Measurements from ENCODE around the gene CNPY1.

CNPY1 gene

GRCh38 chr7:155560196-155560885 lies 14.0 kb upstream of the CNPY1 start:
- Histone ChIP-seq H3K36me3 (ENCODE audit: insufficient read depth, low read length) (no peaks in the 10 kb centered on the region), H3K9me3 (ENCODE audit: low read length) (peaks cover 4% of the 10 kb centered on the region), H2AFZ (ENCODE audit: low read depth, low read length) (no peak overlapping the region), H3K27me3 (ENCODE audit: insufficient read depth, low read length) (no peaks in the 10 kb centered on the region), H3K4me3 (ENCODE audit: low read length) (no peak overlapping the region), H3K4me1 (ENCODE audit: insufficient read depth, low read length) (peaks cover 6% of the 10 kb centered on the region)

DNA sequence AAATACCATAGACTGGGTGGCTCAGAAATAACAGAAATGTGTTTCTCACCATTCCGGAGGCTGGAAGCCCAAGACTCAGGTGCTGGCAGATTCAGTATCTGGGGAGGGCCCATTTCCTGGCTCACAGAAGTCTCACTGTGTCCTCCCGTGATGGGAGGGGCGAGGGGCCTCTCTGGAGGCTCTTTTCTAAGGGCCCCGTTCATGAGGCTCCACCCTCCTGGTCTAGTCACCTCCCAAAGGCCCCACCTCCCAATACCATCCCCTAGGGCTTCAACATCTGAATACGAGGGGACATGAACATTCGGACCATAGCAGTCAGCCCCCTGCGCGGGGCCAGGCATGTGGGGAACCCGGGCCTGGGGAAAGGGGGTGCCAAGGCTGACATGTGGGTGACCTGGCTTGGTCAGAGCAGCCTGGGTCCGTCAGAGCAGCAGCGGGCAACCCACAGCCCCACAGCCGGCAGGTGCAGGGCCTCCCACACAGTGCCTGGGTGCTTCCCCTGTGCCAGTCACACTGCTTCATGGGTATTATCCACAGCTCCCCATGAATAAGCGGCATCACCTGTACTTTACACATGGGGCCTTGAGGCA lies 13.3 kb upstream of the CNPY1 start:
- Histone ChIP-seq H3K4me1 (ENCODE audit: insufficient read depth, low read length) (peaks cover 6% of the 10 kb centered on the region), H3K36me3 (ENCODE audit: insufficient read depth, low read length) (no peaks in the 10 kb centered on the region), H3K27me3 (ENCODE audit: insufficient read depth, low read length) (no peaks in the 10 kb centered on the region), H2AFZ (ENCODE audit: low read depth, low read length) (no peak overlapping the region), H3K9me3 (ENCODE audit: low read length) (peaks cover 3% of the 10 kb centered on the region), H3K4me3 (ENCODE audit: low read length) (no peak overlapping the region)

- no peaks in the 10 kb centered on the region for H3K27me3 ChIP-seq (ENCODE audit: insufficient read depth, low read length)
- no peak overlapping the region for H2AFZ ChIP-seq (ENCODE audit: low read depth, low read length)
- no peaks in the 10 kb centered on the region for H3K36me3 ChIP-seq (ENCODE audit: insufficient read depth, low read length)
- no peak overlapping the region for H3K4me3 ChIP-seq (ENCODE audit: low read length)
- H3K9me3 ChIP-seq (ENCODE audit: low read length) = peaks cover 3% of the 10 kb centered on the region
- peaks cover 6% of the 10 kb centered on the region for H3K4me1 ChIP-seq (ENCODE audit: insufficient read depth, low read length)
Observed at GRCh38 chr7:155558961-155559360, 12.6 kb upstream of the CNPY1 start.

GRCh38 chr7:155558351-155558750 lies 12.0 kb upstream of the CNPY1 start:
- H3K36me3 ChIP-seq (ENCODE audit: insufficient read depth, low read length) = no peaks in the 10 kb centered on the region
- H2AFZ ChIP-seq (ENCODE audit: low read depth, low read length) = no peak overlapping the region
- peaks cover 6% of the 10 kb centered on the region for H3K4me1 ChIP-seq (ENCODE audit: insufficient read depth, low read length)
- H3K27me3 ChIP-seq (ENCODE audit: insufficient read depth, low read length) = no peaks in the 10 kb centered on the region
- no peak overlapping the region for H3K4me3 ChIP-seq (ENCODE audit: low read length)
- peaks cover 3% of the 10 kb centered on the region for H3K9me3 ChIP-seq (ENCODE audit: low read length)

DNA sequence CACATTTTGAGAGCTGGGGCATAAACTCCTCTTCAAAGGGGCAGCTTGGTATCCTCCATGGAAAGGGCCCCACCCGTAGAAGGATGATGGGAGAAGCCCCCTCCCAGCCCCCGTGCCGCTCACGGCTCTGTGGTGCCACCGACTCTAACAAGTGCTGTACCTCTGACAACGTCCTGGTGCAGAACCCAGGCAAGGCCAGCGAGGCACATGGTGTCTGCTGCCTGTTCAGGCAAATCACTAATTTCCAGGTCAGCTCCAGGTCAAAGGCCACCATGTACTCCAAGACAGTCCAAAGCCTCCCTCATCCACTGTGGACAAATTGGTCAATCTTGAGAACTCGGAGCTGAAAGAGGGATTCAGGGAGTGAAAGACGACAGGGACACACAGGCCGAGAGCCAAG lies 11.4 kb upstream of the CNPY1 start:
- Histone ChIP-seq H3K4me3 (ENCODE audit: low read length) (no peak overlapping the region), H3K9me3 (ENCODE audit: low read length) (peaks cover 3% of the 10 kb centered on the region), H3K4me1 (ENCODE audit: insufficient read depth, low read length) (peaks cover 6% of the 10 kb centered on the region), H3K27me3 (ENCODE audit: insufficient read depth, low read length) (no peaks in the 10 kb centered on the region), H2AFZ (ENCODE audit: low read depth, low read length) (no peak overlapping the region), H3K36me3 (ENCODE audit: insufficient read depth, low read length) (no peaks in the 10 kb centered on the region)

DNA sequence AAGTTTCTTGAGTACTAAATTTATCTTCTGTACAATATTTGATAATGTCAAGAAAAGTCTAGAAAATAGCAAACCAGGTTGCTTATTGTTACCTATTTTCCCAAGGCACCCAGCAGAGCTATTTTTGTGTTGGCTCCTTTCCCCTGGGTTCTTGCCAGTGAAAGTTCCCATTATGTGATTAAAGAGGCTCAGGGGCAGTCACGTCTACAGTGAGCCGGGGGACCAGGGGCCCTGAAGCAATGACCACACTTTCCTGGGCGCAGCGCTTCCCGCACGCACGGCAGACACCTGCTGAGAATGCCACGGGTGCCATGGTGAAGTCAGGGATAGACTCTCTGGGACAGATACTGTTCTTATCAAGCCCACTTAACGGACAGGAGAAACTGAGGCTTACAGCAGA lies 10.4 kb upstream of the CNPY1 start:
- Histone ChIP-seq H3K4me1 (ENCODE audit: insufficient read depth, low read length) (peaks cover 6% of the 10 kb centered on the region), H3K9me3 (ENCODE audit: low read length) (peaks cover 3% of the 10 kb centered on the region), H2AFZ (ENCODE audit: low read depth, low read length) (no peak overlapping the region), H3K36me3 (ENCODE audit: insufficient read depth, low read length) (no peaks in the 10 kb centered on the region), H3K27me3 (ENCODE audit: insufficient read depth, low read length) (no peaks in the 10 kb centered on the region), H3K4me3 (ENCODE audit: low read length) (no peak overlapping the region)

DNA sequence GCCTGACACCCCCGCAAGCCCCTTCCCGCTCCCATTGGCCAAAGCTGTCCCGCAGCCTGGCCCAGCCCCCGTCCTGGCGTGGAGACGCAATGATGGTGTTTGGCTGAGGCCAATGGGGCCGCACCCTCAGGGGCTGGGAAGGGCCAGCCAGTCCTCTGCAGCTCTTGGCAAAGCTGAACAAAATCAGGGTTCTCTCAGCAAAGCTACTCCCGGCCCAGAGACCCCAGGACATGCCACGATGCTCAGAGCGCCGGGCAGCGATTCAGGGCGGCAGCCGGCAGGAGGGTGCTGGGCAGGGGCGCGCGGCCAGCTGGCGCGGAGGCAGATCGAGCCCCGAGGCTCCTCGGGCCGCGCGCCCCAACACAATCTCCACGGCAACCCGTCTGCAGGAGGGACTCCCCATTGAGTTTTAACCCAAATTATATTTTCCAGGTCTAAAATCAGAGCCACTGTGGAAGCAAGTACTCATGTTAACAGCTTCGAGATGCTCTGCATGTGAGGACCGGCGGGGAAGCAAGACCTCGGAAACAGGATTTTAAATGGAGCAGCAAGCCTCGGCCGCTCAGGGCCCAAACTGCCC lies 8.8 kb upstream of the CNPY1 start:
- Histone ChIP-seq H3K4me3 (ENCODE audit: low read length) (no peak overlapping the region), H3K9me3 (ENCODE audit: low read length) (peaks cover 3% of the 10 kb centered on the region), H3K36me3 (ENCODE audit: insufficient read depth, low read length) (no peaks in the 10 kb centered on the region), H3K4me1 (ENCODE audit: insufficient read depth, low read length) (no peaks in the 10 kb centered on the region), H2AFZ (ENCODE audit: low read depth, low read length) (no peak overlapping the region), H3K27me3 (ENCODE audit: insufficient read depth, low read length) (no peaks in the 10 kb centered on the region)

DNA sequence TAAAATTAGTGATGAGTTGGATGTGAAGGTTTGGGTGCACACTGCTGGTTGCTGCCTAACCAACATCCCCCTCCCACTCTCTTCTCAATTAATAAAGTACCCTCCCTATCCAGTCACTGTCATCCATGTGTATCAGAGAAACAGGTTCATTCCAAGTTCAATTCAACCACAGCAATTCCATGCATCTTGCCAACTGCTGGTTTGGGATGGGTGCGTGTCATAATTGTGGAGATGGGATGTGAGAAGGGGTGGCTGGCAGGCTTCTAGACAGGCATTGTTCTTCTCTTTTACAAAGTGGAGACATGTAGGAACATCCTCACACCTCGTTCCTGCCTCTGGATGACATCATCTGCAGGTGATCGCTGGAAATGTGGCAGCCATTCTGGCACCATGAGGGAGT lies 7.5 kb upstream of the CNPY1 start:
- H3K27me3 ChIP-seq (ENCODE audit: insufficient read depth, low read length) = no peaks in the 10 kb centered on the region
- no peak overlapping the region for H3K4me3 ChIP-seq (ENCODE audit: low read length)
- no peaks in the 10 kb centered on the region for H3K36me3 ChIP-seq (ENCODE audit: insufficient read depth, low read length)
- H2AFZ ChIP-seq (ENCODE audit: low read depth, low read length) = no peak overlapping the region
- H3K9me3 ChIP-seq (ENCODE audit: low read length) = peaks cover 3% of the 10 kb centered on the region
- H3K4me1 ChIP-seq (ENCODE audit: insufficient read depth, low read length) = no peaks in the 10 kb centered on the region

- no peak overlapping the region for H2AFZ ChIP-seq (ENCODE audit: low read depth, low read length)
- no peaks in the 10 kb centered on the region for H3K4me1 ChIP-seq (ENCODE audit: insufficient read depth, low read length)
- H3K27me3 ChIP-seq (ENCODE audit: insufficient read depth, low read length) = no peaks in the 10 kb centered on the region
- H3K4me3 ChIP-seq (ENCODE audit: low read length) = no peak overlapping the region
- no peaks in the 10 kb centered on the region for H3K9me3 ChIP-seq (ENCODE audit: low read length)
- no peaks in the 10 kb centered on the region for H3K36me3 ChIP-seq (ENCODE audit: insufficient read depth, low read length)
Observed at GRCh38 chr7:155551785-155552611, 5.6 kb upstream of the CNPY1 start.

- Histone ChIP-seq H3K4me3 (ENCODE audit: low read length) (no peak overlapping the region), H2AFZ (ENCODE audit: low read depth, low read length) (no peak overlapping the region), H3K27me3 (ENCODE audit: insufficient read depth, low read length) (no peaks in the 10 kb centered on the region), H3K9me3 (ENCODE audit: low read length) (no peaks in the 10 kb centered on the region), H3K4me1 (ENCODE audit: insufficient read depth, low read length) (no peaks in the 10 kb centered on the region), H3K36me3 (ENCODE audit: insufficient read depth, low read length) (no peaks in the 10 kb centered on the region)
Observed at GRCh38 chr7:155550916-155551315, 4.6 kb upstream of the CNPY1 start.

DNA sequence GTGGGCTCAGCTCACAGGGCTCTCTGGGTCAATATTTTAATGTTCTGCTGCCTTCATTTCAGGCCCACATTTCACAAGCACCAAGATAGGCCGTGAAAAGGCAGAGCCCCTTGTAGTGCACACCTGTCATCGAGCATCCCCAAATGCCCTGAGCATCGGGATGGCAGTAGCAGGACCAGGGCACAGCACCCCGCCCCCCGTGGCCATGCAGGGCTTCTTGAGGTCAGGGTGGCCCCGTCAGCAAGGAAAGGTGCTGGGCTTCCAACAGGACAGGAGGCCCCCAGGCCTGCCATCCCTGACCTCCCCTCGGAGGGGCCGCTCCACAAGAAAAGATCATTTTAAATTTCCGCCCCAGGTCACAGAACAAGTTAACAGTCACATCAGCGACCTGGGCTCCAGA lies 2.9 kb upstream of the CNPY1 start:
- no peaks in the 10 kb centered on the region for H3K27me3 ChIP-seq (ENCODE audit: insufficient read depth, low read length)
- H3K9me3 ChIP-seq (ENCODE audit: low read length) = no peaks in the 10 kb centered on the region
- H3K36me3 ChIP-seq (ENCODE audit: insufficient read depth, low read length) = no peaks in the 10 kb centered on the region
- H3K4me1 ChIP-seq (ENCODE audit: insufficient read depth, low read length) = peaks cover 7% of the 10 kb centered on the region
- no peak overlapping the region for H2AFZ ChIP-seq (ENCODE audit: low read depth, low read length)
- H3K4me3 ChIP-seq (ENCODE audit: low read length) = no peak overlapping the region

DNA sequence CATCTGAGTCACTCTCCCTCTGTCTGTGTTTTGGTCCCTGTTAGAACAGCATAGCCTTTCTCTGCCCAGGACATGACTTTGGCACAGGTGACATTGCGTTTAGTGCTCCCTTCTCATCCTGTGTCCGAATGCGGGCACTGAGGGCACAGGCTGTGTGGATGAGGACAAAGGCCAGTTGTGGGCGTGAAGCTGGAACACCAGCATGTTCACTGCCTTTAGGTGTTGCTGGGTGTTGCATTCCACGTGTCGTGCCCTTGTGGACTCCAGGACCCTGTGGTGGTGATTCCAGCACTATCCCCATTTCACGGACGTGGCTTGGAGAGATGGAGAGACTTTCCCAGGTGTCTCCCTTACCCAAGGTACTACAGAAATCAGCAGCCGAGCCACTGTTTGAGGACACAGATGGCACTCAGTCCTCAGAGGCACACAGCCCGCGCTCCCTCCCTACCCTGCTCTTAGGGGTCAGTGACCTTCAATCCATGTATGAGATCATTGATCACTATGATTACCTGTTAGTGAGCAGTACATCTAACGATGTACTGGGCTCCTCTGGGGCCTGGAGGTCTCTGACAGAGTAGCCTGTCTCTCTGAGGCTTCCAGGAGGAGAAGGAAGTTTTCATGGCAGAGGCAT lies 917 bp upstream of the CNPY1 start:
- Histone ChIP-seq H3K4me1 (ENCODE audit: insufficient read depth, low read length) (peaks cover 25% of the 10 kb centered on the region), H2AFZ (ENCODE audit: low read depth, low read length) (no peak overlapping the region), H3K4me3 (ENCODE audit: low read length) (no peak overlapping the region), H3K9me3 (ENCODE audit: low read length) (no peaks in the 10 kb centered on the region), H3K27me3 (ENCODE audit: insufficient read depth, low read length) (no peaks in the 10 kb centered on the region), H3K36me3 (ENCODE audit: insufficient read depth, low read length) (no peaks in the 10 kb centered on the region)

DNA sequence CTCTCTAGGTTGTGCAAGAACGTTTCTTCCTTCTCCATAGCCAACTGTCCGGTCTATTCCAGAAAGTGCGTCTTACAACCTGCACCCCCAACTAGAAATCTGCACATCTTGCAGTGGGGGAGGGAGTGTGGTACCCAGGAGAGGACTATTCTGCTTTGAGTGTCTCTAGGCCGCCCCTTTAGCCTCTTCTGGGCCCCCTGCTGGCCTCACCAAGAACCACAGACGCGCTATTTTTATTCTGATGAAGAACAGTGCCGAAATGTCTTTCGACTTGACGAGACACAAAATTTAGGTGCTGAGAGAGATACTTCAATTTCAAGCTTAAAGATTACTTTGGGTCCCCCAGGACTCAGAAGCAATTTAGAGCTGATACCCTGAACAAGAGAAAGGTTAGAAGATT lies 1.0 kb downstream of the CNPY1 start:
- Histone ChIP-seq H2AFZ (ENCODE audit: low read depth, low read length) (no peak overlapping the region), H3K4me1 (ENCODE audit: insufficient read depth, low read length) (peaks cover 26% of the 10 kb centered on the region), H3K9me3 (ENCODE audit: low read length) (no peaks in the 10 kb centered on the region), H3K27me3 (ENCODE audit: insufficient read depth, low read length) (no peaks in the 10 kb centered on the region), H3K36me3 (ENCODE audit: insufficient read depth, low read length) (no peaks in the 10 kb centered on the region), H3K4me3 (ENCODE audit: low read length) (no peak overlapping the region)

Data from neuron (in vitro differentiated cells).